H9 (cell line): Measurements from ENCODE around the gene PAPLN. TPM values are rescaled to one million over a fixed set of nuclear protein-coding genes. Genes with fewer than 3 reads are reported as not detected.
A peak's percentile ranks its signal among the peaks of the same experiment; 100 is the strongest.

ENCODE experiments used
- DNase-seq: peaks from one replicate; pipeline ENCODE4 v3.0.0-alpha.2; 2017
- H2AFZ ChIP-seq: one replicate; pipeline ENCODE4 v1.6.1; 2013; ENCODE audit warnings: mild to moderate bottlenecking, low read length, control low read depth, moderate library complexity
- H2AK5ac ChIP-seq: 2 replicates; pipeline ENCODE4 v1.6.1; 2013; ENCODE audit warnings: low read length, control low read depth, mixed read lengths; ENCODE audit not compliant: insufficient read length
- H2BK120ac ChIP-seq: one replicate; pipeline ENCODE4 v1.6.1; 2013; ENCODE audit warnings: low read depth, mild to moderate bottlenecking, low read length, control low read depth, inconsistent platforms; ENCODE audit not compliant: poor library complexity, severe bottlenecking
- H2BK12ac ChIP-seq: 2 replicates; pipeline ENCODE4 v1.6.1; 2013; ENCODE audit warnings: low read length, control low read depth, mixed read lengths, low read depth; ENCODE audit not compliant: insufficient read length
- H2BK15ac ChIP-seq: 2 replicates; pipeline ENCODE4 v1.6.1; 2013; ENCODE audit warnings: low read depth, low read length, control low read depth
- H2BK20ac ChIP-seq: one replicate; pipeline ENCODE4 v1.6.1; 2013; ENCODE audit warnings: low read depth, mild to moderate bottlenecking, low read length, control low read depth, inconsistent platforms; ENCODE audit not compliant: poor library complexity, severe bottlenecking
- H2BK5ac ChIP-seq: 2 replicates; pipeline ENCODE4 v1.6.1; 2013; ENCODE audit warnings: low read length, control low read depth, mixed read lengths; ENCODE audit not compliant: insufficient read length
- H3K14ac ChIP-seq: 2 replicates; pipeline ENCODE4 v1.6.1; 2013; ENCODE audit warnings: low read length, control low read depth; ENCODE audit not compliant: insufficient read depth
- H3K18ac ChIP-seq: 2 replicates; pipeline ENCODE4 v1.6.1; 2013; ENCODE audit warnings: low read depth, mild to moderate bottlenecking, mixed read lengths, low read length, control low read depth; ENCODE audit not compliant: insufficient read length
- H3K23ac ChIP-seq: 2 replicates; pipeline ENCODE4 v1.6.1; 2013; ENCODE audit warnings: low read length, control low read depth, mixed read lengths, low read depth; ENCODE audit not compliant: insufficient read length
- H3K23me2 ChIP-seq: 2 replicates; pipeline ENCODE4 v1.6.1; 2013; ENCODE audit warnings: low read depth, mild to moderate bottlenecking, mixed read lengths, low read length, control low read depth; ENCODE audit not compliant: insufficient read length, poor library complexity, severe bottlenecking
- H3K27ac ChIP-seq: 2 replicates; pipeline ENCODE4 v1.5.1; 2013; ENCODE audit warnings: low read length, control low read depth, mixed read lengths, low read depth; ENCODE audit not compliant: insufficient read length
- H3K27me3 ChIP-seq: 2 replicates; pipeline ENCODE4 v1.6.1; 2013; ENCODE audit warnings: low read length, control low read depth, inconsistent platforms; ENCODE audit not compliant: insufficient read depth
- H3K4ac ChIP-seq: 2 replicates; pipeline ENCODE4 v1.6.1; 2013; ENCODE audit warnings: low read depth, mild to moderate bottlenecking, control low read depth, inconsistent platforms, low read length, moderate library complexity
- H3K4me1 ChIP-seq: 2 replicates; pipeline ENCODE4 v1.6.1; 2013; ENCODE audit warnings: low read length, control low read depth, inconsistent platforms; ENCODE audit not compliant: insufficient read depth
- H3K4me2 ChIP-seq: 2 replicates; pipeline ENCODE4 v1.6.1; 2013; ENCODE audit warnings: low read length, control low read depth, mixed read lengths; ENCODE audit not compliant: insufficient read length, insufficient read depth
- H3K56ac ChIP-seq: 2 replicates; pipeline ENCODE4 v1.6.1; 2013; ENCODE audit warnings: low read depth, mild to moderate bottlenecking, mixed read lengths, low read length, control low read depth; ENCODE audit not compliant: insufficient read length
- H3K79me1 ChIP-seq: 2 replicates; pipeline ENCODE4 v1.6.1; 2013; ENCODE audit warnings: low read depth, mild to moderate bottlenecking, moderate library complexity, low read length, control low read depth, inconsistent platforms; ENCODE audit not compliant: insufficient read depth, poor library complexity, severe bottlenecking
- H3K79me2 ChIP-seq: 2 replicates; pipeline ENCODE4 v1.6.1; 2013; ENCODE audit warnings: low read length, control low read depth, inconsistent platforms; ENCODE audit not compliant: insufficient read depth
- H3K9ac ChIP-seq: 2 replicates; pipeline ENCODE4 v1.6.1; 2013; ENCODE audit warnings: low read length, control low read depth, mixed read lengths; ENCODE audit not compliant: insufficient read length; ENCODE audit errors: extremely low read depth
- H3K9me3 ChIP-seq: one replicate; pipeline ENCODE4 v1.6.1; 2013; ENCODE audit warnings: low read depth, low read length, inconsistent platforms; ENCODE audit not compliant: control insufficient read depth
- H3T11ph ChIP-seq: one replicate; pipeline ENCODE4 v1.6.1; 2013; ENCODE audit warnings: mild to moderate bottlenecking, low read length, control low read depth, inconsistent platforms
- H4K20me1 ChIP-seq: one replicate; pipeline ENCODE4 v1.6.1; 2013; ENCODE audit not compliant: control insufficient read depth, insufficient read length, insufficient read depth
- H4K5ac ChIP-seq: 2 replicates; pipeline ENCODE4 v1.6.1; 2013; ENCODE audit warnings: low read depth, mild to moderate bottlenecking, mixed read lengths, low read length, control low read depth; ENCODE audit not compliant: insufficient read length
- H4K8ac ChIP-seq: replicated peaks from 2 replicates; pipeline ENCODE4 v1.6.1; 2013; ENCODE audit warnings: low read length, control low read depth, mixed read lengths, low read depth; ENCODE audit not compliant: insufficient read length
- H4K91ac ChIP-seq: 2 replicates; pipeline ENCODE4 v1.6.1; 2013; ENCODE audit warnings: low read depth, mild to moderate bottlenecking, moderate library complexity, mixed read lengths, low read length, control low read depth; ENCODE audit not compliant: insufficient read length
- H3K27ac Mint-ChIP-seq, 3 experiments: 2 replicates in 2 of 3; 3 replicates in 1 of 3; pipeline ENCODE4 v1.8.0; 2020 to 2021; ENCODE audit warnings: mixed read lengths in 3 of 3, mild to moderate bottlenecking in 1 of 3, moderate library complexity in 1 of 3
- H3K27me3 Mint-ChIP-seq: 2 replicates; pipeline ENCODE4 v1.8.0; 2021; ENCODE audit warnings: low read depth, mild to moderate bottlenecking, moderate library complexity, mixed read lengths
- H3K36me3 Mint-ChIP-seq, 3 experiments: 2 replicates in 2 of 3; 3 replicates in 1 of 3; pipeline ENCODE4 v1.8.0; 2020 to 2021; ENCODE audit warnings: low read depth in 3 of 3, mixed read lengths in 3 of 3; ENCODE audit not compliant: insufficient read depth in 1 of 3
- H3K4me1 Mint-ChIP-seq, 2 experiments: 2 replicates each; pipeline ENCODE4 v1.8.0; 2020; ENCODE audit warnings: mixed read lengths in 2 of 2
- H3K4me3 Mint-ChIP-seq, 2 experiments: 2 replicates in 1 of 2; 3 replicates in 1 of 2; pipeline ENCODE4 v1.8.0; 2020 to 2021; ENCODE audit warnings: mild to moderate bottlenecking in 2 of 2, mixed read lengths in 2 of 2, moderate library complexity in 1 of 2
- H3K9me3 Mint-ChIP-seq, 2 experiments: 2 replicates in 1 of 2; 3 replicates in 1 of 2; pipeline ENCODE4 v1.8.0; 2020; ENCODE audit warnings: mild to moderate bottlenecking in 2 of 2, mixed read lengths in 2 of 2, moderate library complexity in 1 of 2
- CTCF ChIP-seq: fragments of 200-600 bp; sonication (generic); conservative IDR thresholded peaks from 3 replicates; pipeline ENCODE4 v1.8.0; 2021; ENCODE audit warnings: antibody characterized with exemption, mild to moderate bottlenecking
- WGBS: extraction: QIAGEN DNeasy Blood & Tissue Kit; methylation state at CpG from one replicate; pipeline ENCODE4 v1.1.7; 2013; ENCODE audit warnings: missing lambda C conversion rate, low lambda C conversion rate, mixed read lengths; ENCODE audit not compliant: insufficient read length; ENCODE audit errors: extremely low coverage; 5-methylcytosine and 5-hydroxymethylcytosine counted together
- total RNA-seq: library from RNA; stranded (reverse); gene quantifications from 2 replicates; pipeline ENCODE4 v1.2.1, GENCODE V29; 2021

The PAPLN gene
- total RNA-seq, 1 experiment from 2014 or later, result 8.5 TPM

- H4K20me1 ChIP-seq, result no peaks in the 10 kb centered on the region
- H3K36me3 Mint-ChIP-seq, result peaks cover 0 to 10% (median 0%) of the 10 kb centered on the region in 3 experiments; a peak in 1 of 7 replicates
- H3K27me3 ChIP-seq, result peaks cover 20% of the 10 kb centered on the region
- H4K5ac ChIP-seq, result no peak overlapping the region
- peaks cover 57% of the 10 kb centered on the region for H3K27me3 Mint-ChIP-seq
- H3T11ph ChIP-seq, result no peak overlapping the region
- TF ChIP-seq CTCF, result no peak
- H3K14ac ChIP-seq, result no peak overlapping the region
- no peak overlapping the region for H3K4me2 ChIP-seq
- no peak overlapping the region for H3K18ac ChIP-seq
- no peak for DNase-seq
- H3K56ac ChIP-seq, result no peak overlapping the region
- peaks cover 28 to 36% of the 10 kb centered on the region in 2 experiments for H3K4me1 Mint-ChIP-seq
- no peaks in the 10 kb centered on the region; the same call in 1 of the 2 replicates for H3K4me1 ChIP-seq
- no peaks in the 10 kb centered on the region for H3K9me3 ChIP-seq
- peak overlapping the region in 2 of 3 experiments; percentile 21 to 84; a peak in 1 of 7 replicates for H3K27ac Mint-ChIP-seq
- H2AK5ac ChIP-seq, result no peak overlapping the region
- H3K23ac ChIP-seq, result no peak overlapping the region
- no peaks in the 10 kb centered on the region for H3K79me2 ChIP-seq
- H2BK20ac ChIP-seq, result no peak overlapping the region
- no CpG with 5 or more reads among the region's 19 CpGs for WGBS
- H3K23me2 ChIP-seq, result peaks cover 10% of the 10 kb centered on the region
- H2BK12ac ChIP-seq, result no peak overlapping the region
- H2AFZ ChIP-seq, result no peak overlapping the region
- H4K91ac ChIP-seq, result no peak overlapping the region
- H3K9me3 Mint-ChIP-seq, result no peaks in the 10 kb centered on the region; a peak in 1 of 5 replicates
- H2BK5ac ChIP-seq, result no peak overlapping the region
- H2BK120ac ChIP-seq, result no peak overlapping the region
- H3K9ac ChIP-seq, result no peak overlapping the region
- no peak overlapping the region for H2BK15ac ChIP-seq
- no peaks in the 10 kb centered on the region for H3K79me1 ChIP-seq
- H3K4ac ChIP-seq, result no peak overlapping the region
- no peak overlapping the region for H4K8ac ChIP-seq
- no peak overlapping the region for H3K27ac ChIP-seq
- H3K4me3 Mint-ChIP-seq, result no peak overlapping the region
Observed at GRCh38 chr14:73241481-73242165, 4.3 kb downstream of the PAPLN start.
